Ecto neural progenitor cell (in vitro differentiated cells): ENCODE results near the gene TAS1R3.
A peak's percentile ranks its signal among the peaks of the same experiment; 100 is the strongest.

Source experiments
- DNase-seq: peaks from one replicate; pipeline ENCODE4 v3.0.0-alpha.2; 2018; ENCODE audit warnings: low spot score

Gene TAS1R3

GRCh38 chr1:1295154-1295923 lies 35.7 kb upstream of the TAS1R3 start:
- DNase-seq: no peak

DNA sequence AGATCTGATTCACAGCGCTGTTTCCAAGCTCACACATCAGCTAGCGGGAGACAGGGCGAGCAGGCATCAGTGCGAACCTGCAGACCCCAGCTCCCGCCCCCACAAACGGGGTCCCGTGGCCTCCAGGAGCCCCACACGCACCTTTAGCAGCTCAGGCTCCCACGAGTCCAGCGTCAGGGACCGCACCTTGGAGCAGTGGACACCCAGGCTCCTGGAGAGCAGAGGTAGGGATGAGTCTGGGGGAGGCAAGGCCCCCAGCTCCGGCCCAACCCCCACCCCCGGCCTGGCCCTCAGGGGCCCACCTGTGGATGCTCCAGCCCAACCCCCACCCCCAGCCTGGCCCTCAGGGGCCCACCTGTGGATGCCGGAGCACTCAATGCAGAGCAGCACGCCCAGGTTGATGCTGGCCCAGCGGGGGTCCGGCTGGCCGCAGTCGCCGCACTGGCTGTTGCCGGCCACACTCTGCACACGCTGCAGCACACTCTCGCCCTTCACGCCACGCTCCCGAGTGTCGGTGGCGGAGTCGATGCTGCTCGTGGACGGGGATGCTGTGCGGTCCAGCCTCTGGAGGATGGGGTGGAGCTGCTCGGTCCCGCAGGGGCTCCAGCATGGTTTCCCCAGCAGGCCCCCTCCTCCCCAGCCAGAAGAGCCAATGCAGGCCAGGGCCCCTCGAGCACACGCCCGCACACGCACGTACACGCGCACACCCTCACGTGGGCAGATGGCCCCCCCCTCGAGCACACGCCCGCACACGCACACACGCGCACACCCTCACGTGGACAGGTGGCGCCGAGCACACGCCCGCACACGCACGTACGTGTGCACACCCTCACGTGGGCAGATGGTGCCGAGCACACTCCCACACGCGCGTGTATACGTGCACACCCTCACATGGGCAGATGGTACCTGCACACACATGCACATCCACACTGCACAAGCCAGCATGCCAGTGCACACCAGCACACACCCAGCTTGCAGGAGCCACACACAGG lies 34.7 kb upstream of the TAS1R3 start:
- no peak for DNase-seq

GRCh38 chr1:1297802-1298424 lies 33.2 kb upstream of the TAS1R3 start:
- DNase-seq: no peak

DNA sequence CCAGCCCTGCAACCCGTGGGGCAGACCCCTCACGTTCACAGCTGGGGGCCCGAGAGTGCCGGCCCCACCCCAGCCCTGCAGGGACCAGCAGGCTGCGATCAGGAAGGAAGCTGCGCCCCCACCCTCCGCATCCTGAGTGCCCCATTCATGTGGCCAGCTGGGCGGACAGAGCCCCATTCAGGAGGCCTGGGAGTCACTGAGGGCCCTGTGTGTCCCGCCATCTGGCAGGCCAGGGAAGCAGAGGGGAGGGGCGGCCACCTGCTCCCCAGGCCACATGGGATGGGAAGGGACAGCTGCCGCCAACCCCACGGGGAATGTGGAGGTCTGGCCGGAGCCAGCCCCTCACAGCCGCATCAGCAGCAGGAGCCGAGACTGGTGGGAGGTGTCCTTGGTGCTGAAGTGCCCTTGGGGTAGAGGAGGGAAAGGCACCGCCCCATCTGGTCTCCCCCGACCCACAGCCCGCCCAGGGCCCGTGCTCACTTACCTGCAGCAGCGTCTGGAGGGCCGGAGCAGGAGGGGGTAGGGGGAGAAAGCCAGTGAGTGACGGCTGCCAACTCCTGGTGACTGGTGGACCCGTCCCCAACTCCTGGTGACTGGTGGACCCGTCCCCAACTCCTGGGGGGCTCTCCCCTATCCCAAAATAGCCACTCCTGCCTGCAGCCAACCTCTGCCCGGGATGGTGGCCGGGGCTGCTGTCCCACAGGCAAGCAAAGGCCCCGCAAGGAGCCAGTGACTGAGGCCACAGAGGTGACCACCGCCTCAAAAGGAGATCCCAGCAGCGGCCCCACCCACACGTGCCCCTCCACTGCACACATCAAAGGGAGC lies 32.0 kb upstream of the TAS1R3 start:
- peak; percentile 84 for DNase-seq

DNA sequence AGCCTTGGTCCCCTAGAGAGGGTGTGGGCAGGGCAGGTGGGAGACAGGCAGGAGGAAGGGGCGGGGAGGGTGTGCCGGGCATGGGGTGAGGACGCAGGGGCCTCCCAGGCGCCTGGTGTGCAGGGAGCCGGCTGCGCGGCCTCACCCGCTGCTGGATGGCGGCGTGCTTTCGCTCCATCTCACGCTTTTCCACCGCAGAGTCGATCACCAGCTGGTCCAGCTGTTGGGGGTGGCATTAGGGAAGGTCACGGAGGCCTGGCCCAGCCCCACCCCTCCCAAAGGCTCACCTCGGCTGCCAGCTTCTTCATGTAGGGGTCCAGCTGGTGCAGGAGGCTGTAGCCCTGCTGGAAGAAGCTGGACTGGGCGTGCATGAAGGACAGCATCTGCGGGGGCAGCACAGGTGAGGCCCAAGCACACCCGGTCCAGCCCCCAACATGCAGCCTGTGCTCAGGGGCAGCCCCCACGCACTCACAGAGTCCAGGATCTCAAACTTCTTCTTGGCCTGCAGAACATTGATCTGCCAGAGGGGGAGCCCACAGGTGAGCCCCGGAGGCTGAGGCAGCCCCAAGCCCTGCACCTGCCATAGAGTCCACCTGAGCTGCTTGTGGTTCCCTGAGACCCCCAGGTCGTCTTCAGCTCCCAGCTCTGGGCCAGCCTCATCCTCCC lies 31.3 kb upstream of the TAS1R3 start:
- no peak for DNase-seq

GRCh38 chr1:1300352-1300739 lies 30.7 kb upstream of the TAS1R3 start:
- DNase-seq: no peak

DNA sequence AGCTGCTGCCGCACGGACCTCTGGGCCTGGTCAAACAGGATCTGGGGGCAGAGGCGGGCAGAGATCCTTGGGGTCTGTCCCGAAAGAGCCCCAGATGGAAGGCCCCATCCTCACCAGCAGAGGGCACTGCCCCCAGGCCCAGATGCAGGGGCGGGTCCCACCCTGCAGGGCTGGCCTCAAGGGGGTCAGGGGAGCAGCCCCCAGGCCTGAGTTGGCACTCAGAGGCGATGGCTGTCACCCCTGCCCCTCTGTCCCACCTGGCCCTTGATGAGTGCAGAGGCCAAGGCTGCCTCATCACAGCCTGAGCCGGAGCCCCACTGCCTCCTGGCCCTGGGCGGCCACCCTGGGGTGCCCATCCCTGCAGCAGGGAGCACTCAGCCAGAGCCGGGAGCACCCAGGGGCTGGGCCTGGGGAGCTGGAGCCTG lies 29.1 kb upstream of the TAS1R3 start:
- no peak for DNase-seq

DNA sequence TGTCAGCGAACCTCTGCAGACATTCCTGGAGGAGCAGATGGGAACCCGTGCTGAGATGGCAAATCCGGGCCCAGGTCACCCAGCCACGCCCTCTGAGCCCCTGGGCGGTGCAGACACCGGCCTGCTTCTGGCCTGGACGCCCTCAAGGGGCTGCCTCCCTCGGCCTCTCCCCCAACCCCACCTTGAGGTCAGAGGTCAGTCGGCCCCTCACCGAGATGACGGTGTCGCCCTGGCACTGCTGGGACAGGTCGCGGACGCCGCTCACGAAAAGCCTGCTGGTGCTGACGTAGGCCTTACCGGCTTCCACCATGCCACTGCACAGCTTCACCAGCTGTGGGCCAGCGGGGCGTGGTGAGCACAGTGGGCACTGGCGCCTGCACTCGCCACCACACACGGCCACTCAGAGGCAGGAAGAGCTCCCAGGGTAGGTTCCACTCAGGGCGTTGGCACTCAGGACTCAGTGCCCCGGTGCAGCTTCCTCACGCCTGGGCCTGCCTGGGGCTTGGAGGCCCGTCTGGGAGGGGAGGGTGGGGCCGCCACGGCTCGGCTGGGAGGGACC lies 28.1 kb upstream of the TAS1R3 start:
- no peak for DNase-seq

GRCh38 chr1:1303736-1304135 lies 27.3 kb upstream of the TAS1R3 start:
- no peak for DNase-seq

DNA sequence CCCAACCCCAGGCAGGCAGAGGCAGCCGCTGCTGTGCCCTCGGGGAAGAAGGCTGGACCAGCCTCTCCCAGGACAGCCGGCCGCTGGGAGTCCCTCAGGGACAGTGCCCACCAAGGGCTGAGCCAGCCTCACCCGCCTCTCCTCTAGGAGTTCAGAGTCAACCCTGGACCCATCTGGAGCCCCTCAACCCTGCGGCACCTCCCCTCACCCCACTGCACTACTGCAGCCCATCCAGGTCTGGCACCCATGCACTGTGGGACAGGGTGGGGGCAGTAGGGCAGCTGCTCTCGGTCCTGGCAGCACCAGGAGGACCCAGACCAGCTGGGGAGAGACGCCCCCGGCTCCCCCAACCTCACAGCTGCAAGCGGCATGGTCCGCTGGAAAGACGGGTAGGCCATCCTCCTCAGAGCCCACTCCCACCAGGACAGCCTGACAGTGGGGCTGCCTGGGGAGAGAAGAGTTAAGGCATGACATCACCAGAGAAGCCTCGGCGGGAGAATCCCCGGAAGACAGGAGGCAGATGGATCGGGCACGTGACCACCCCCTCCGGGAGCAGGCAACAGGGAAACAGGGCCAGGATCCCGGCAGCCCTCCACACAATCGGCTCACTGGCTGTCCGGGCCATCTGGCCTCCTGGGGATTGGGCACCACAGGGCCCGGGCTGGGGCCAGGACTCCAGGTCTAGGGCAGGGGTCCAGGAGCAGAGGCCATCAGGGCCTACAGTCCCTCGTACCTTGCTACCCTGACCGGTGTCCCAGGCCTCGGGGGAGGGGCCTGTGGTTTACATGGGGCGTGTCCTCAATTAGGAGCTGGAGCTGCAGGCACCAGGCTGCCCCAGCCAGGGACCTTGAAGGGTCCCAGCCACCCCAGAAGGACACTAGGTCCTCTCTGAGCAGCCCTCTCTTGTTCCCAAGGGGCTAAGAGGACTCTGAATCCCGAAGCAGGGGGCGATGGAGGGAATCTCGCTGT lies 26.5 kb upstream of the TAS1R3 start:
- DNase-seq: peak; percentile 87

GRCh38 chr1:1305300-1306069 lies 25.6 kb upstream of the TAS1R3 start:
- DNase-seq: no peak

DNA sequence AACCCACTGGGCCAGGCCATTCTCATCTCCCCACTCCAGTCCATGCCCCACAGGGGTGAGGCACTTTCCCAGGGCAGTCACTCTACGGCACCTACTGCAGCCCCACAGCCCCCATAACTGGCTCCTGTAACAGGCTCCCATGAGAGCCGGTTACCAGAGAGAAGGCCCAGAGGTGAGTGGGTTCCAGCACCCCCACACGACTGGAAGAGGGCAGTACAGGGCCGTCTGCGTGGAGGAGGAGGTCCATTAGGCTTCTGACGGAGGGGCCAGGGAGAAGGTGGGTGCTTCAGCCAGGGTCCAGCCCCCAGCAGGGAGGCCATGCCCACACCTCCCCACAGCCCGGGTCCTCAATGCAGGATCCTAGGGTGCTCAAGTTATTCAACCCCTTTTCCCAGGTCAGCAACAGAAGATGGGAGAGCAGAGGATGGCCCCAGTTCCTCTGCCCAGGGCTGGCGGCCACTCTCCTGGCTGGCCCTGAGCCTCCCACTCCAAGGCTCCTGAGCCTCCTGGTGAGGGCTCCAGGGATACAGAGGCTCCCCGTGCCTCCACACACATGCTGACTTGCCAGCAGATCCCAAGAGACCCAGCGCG lies 24.9 kb upstream of the TAS1R3 start:
- no peak for DNase-seq

GRCh38 chr1:1306661-1307260 lies 24.3 kb upstream of the TAS1R3 start:
- no peak for DNase-seq

- DNase-seq: peak; percentile 75
Observed at GRCh38 chr1:1307261-1307922, 23.7 kb upstream of the TAS1R3 start.

DNA sequence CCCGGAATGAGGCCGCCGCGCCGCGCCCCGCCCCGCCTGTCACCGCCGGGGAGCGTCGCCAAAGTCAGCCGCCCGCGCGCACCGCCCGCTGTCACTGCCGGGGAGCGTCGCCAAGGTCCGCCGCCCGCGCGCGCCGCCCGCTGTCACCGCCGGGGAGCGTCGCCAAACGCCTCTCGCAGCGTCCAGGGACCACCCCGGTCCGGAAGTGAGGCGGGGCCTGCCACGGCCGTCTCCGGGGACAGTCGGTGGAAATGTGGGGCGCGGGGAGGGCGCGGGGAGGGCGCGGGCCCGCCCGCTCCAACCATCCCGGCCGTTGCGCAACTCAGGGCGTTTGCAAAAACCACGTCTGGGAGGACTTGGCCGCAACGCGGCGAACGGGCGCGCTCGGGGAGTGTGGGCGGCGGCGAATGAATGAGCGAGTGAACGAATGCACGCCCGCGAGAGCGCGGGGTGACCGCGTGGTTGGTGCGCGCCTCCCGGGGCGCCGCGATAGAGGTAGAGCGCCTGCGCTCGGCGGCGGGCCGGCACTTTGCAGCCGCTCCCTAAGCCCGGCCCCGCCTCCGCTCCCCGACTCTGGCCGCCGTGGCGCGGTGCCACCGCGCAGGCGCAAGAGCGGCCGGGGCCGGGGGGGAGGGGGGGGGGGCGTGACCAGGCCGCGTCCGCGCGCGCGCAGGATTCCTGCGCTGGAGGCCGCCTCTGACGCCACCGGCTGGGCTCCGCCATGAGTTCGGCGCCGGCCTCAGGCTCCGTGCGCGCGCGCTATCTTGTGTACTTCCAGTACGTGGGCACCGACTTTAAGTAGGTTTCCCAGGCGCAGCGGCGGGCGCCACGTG lies 22.9 kb upstream of the TAS1R3 start, which contains the start of the genes ACAP3 and PUSL1:
TSS of gene ACAP3 (minus strand) at position 8 of the 833 bp plus-strand sequence. CDS start 115 bp downstream, outside the sequence.
TSS of gene PUSL1 (plus strand) at position 675 of the 833 bp plus-strand sequence. CDS start at position 722, 47 bp downstream.
- peak; percentile 91 for DNase-seq

GRCh38 chr1:1308756-1309250 lies 22.3 kb upstream of the TAS1R3 start:
- no peak for DNase-seq
